Measurements from ENCODE around the gene NUDT16L1. TPM values are rescaled to one million over a fixed set of nuclear protein-coding genes. Genes with fewer than 3 reads are reported as not detected.

The NUDT16L1 gene
- total and polyA plus RNA-seq, 9 of the 15 experiments (the other 6 are each of a cell fraction or from before 2014, with no cell fraction given): 1.4 to 37.6 (median 13.7) TPM

DNA sequence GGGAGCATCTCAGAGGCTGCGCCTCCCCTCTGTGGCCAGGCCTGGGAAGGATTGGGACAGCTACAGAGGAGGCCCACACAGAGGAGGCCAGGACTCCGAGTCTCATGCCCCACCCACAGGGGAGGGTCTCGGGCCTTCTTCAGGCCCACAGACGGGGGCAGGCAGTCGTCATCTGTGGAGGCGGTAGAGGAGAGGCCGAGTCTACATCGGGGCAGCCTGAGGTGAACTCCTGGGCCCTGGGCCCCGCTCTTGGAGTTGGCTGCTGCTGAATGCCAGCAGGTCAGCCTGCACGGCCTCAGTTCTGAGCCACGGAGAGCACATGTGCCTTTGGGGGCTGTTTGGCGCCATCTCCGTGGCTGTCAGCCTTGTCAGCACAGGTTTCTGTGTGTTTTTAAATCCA is 8.1 kb upstream of the NUDT16L1 start:
- 90% methylated on average over 12 of the region's 13 CpGs for WGBS (ENCODE audit: insufficient coverage, low coverage, missing lambda C conversion rate)
- Histone ChIP-seq H3K36me3 (ENCODE audit: control insufficient read depth, insufficient read depth, low read length) (peaks cover 54% of the 10 kb centered on the region; the same call in 2 of the 3 replicates), H3K4me2 (ENCODE audit: insufficient read depth, low read length) (no peak overlapping the region), H3K27me3 (ENCODE audit: control insufficient read depth in 2 of 2, insufficient read depth in 2 of 2, low read length in 2 of 2) (no peaks in the 10 kb centered on the region), H3K9me1 (ENCODE audit: control insufficient read depth, insufficient read depth, low read length) (no peaks in the 10 kb centered on the region), H2AFZ (ENCODE audit: low read depth, low read length) (no peak overlapping the region), H3K9me3 (replicated peaks; ENCODE audit: control insufficient read depth, insufficient read depth, low read depth, low read length) (no peaks in the 10 kb centered on the region), H3K4me1 (replicated peaks in 1 of 2; ENCODE audit: control insufficient read depth in 2 of 2, insufficient read depth in 2 of 2, low read length in 2 of 2) (peaks cover 0 to 44% of the 10 kb centered on the region in 2 experiments; a peak in 2 of 5 replicates), H3K79me2 (ENCODE audit: control insufficient read depth, insufficient read depth, low read length) (no peaks in the 10 kb centered on the region), H3K4me3 (no peak overlapping the region), H4K20me1 (replicated peaks; ENCODE audit: control insufficient read depth, insufficient read depth, low read length) (no peaks in the 10 kb centered on the region), H3K9ac (ENCODE audit: insufficient read depth in 1 of 2, low read depth in 2 of 2, low read length in 2 of 2) (no peak overlapping the region; a peak in 1 of 4 replicates), H3K27ac (ENCODE audit: extremely low read depth, low read depth, low read length) (no peak overlapping the region)
- FAIRE-seq (no peak), ATAC-seq (no peak), DNase-seq (ENCODE audit: extremely low read depth in 1 of 4, low spot score in 3 of 4) (no peak)
- no peak for TF ChIP-seq NONO (IDR thresholded peaks at IDR 0.05; ENCODE audit: low read depth in 2 of 2, low read length in 1 of 2)
- TF ChIP-seq NELFE (IDR thresholded peaks at IDR 0.05; ENCODE audit: insufficient read depth, insufficient read length): no peak
- TF ChIP-seq, protein P1, sequence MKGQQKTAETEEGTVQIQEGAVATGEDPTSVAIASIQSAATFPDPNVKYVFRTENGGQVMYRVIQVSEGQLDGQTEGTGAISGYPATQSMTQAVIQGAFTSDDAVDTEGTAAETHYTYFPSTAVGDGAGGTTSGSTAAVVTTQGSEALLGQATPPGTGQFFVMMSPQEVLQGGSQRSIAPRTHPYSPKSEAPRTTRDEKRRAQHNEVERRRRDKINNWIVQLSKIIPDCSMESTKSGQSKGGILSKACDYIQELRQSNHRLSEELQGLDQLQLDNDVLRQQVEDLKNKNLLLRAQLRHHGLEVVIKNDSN (CRISPR knock-in tag; IDR thresholded peaks at IDR 0.05): no peak
- TF ChIP-seq ZC3H8 (IDR thresholded peaks at IDR 0.05): no peak
- TF ChIP-seq PRDM10 (IDR thresholded peaks at IDR 0.05; ENCODE audit: partially characterized antibody): no peak
- no peak for TF ChIP-seq ZBTB11 (CRISPR knock-in tag; IDR thresholded peaks at IDR 0.05)
- TF ChIP-seq FOXK2 (conservative IDR thresholded peaks at IDR 0.05 in 1 of 2, IDR thresholded peaks at IDR 0.05 in 1 of 2; ENCODE audit: low read depth in 2 of 2): no peak
- no peak for TF ChIP-seq MXD1 (CRISPR knock-in tag; IDR thresholded peaks at IDR 0.05; ENCODE audit: borderline replicate concordance, poor library complexity, severe bottlenecking)
- CTCF ChIA-PET (ENCODE audit: low intra/inter-chr PET ratio): no interaction called here
- in situ Hi-C loops (cut with MboI) (no loop called here), intact Hi-C loops (cut with micrococcal nuclease) (no loop called here)
- POLR2A ChIA-PET: interaction anchor here (0.7 to 1.3 kb wide), 2 partner anchors 10 to 24 kb away, joined by 3 read pairs; no protein-coding TSS in a partner anchor
- BruUV-seq (replicated peaks): no TSS peak
